ENCODE data around the gene COMT.

GRCh38 chr22:19959587-19960490, 18.3 kb downstream of the COMT start:
- no peak for TF ChIP-seq EZH2phosphoT487 (IDR thresholded peaks at IDR 0.05; ENCODE audit: insufficient read depth, low read depth)
- TF ChIP-seq EZH2 (IDR thresholded peaks at IDR 0.05; ENCODE audit: insufficient read depth, poor library complexity, severe bottlenecking) = no peak
